Osteocyte (in vitro differentiated cells): ENCODE measurements around the gene EIF2B4. TPM values are rescaled to one million over a fixed set of nuclear protein-coding genes. Genes with fewer than 3 reads are reported as not detected.

Source experiments
- DNase-seq: peaks from one replicate; pipeline ENCODE4 v3.0.0; 2021; ENCODE audit warnings: mixed read lengths; ENCODE audit not compliant: unreplicated experiment; ENCODE audit errors: extremely low spot score
- H3K27ac Mint-ChIP-seq: one replicate; pipeline ENCODE4 v1.8.0; 2021; ENCODE audit warnings: mild to moderate bottlenecking, mixed read lengths; ENCODE audit not compliant: unreplicated experiment
- H3K27me3 Mint-ChIP-seq: one replicate; pipeline ENCODE4 v1.8.0; 2021; ENCODE audit warnings: mixed read lengths; ENCODE audit not compliant: unreplicated experiment
- H3K36me3 Mint-ChIP-seq: one replicate; pipeline ENCODE4 v1.8.0; 2021; ENCODE audit warnings: mixed read lengths; ENCODE audit not compliant: unreplicated experiment
- H3K4me1 Mint-ChIP-seq: one replicate; pipeline ENCODE4 v1.8.0; 2021; ENCODE audit warnings: mixed read lengths; ENCODE audit not compliant: unreplicated experiment
- H3K4me3 Mint-ChIP-seq: one replicate; pipeline ENCODE4 v1.8.0; 2021; ENCODE audit warnings: mild to moderate bottlenecking, moderate library complexity, mixed read lengths; ENCODE audit not compliant: unreplicated experiment
- H3K9me3 Mint-ChIP-seq: one replicate; pipeline ENCODE4 v1.8.0; 2021; ENCODE audit warnings: mixed read lengths; ENCODE audit not compliant: unreplicated experiment
- total RNA-seq: library from RNA; stranded (reverse); gene quantifications from 2 replicates; pipeline ENCODE4 v1.2.1, GENCODE V29; 2021
- TF ChIP-seq, protein P1 (sequence below): fragments of 200-600 bp; sonication (generic); IDR thresholded peaks from 2 replicates; pipeline ENCODE4 v1.5.0; 2021; ENCODE audit warnings: antibody characterized with exemption, mild to moderate bottlenecking, moderate library complexity

Gene EIF2B4
- total RNA-seq, 1 donor from 2014 or later: 50.4 TPM

DNA sequence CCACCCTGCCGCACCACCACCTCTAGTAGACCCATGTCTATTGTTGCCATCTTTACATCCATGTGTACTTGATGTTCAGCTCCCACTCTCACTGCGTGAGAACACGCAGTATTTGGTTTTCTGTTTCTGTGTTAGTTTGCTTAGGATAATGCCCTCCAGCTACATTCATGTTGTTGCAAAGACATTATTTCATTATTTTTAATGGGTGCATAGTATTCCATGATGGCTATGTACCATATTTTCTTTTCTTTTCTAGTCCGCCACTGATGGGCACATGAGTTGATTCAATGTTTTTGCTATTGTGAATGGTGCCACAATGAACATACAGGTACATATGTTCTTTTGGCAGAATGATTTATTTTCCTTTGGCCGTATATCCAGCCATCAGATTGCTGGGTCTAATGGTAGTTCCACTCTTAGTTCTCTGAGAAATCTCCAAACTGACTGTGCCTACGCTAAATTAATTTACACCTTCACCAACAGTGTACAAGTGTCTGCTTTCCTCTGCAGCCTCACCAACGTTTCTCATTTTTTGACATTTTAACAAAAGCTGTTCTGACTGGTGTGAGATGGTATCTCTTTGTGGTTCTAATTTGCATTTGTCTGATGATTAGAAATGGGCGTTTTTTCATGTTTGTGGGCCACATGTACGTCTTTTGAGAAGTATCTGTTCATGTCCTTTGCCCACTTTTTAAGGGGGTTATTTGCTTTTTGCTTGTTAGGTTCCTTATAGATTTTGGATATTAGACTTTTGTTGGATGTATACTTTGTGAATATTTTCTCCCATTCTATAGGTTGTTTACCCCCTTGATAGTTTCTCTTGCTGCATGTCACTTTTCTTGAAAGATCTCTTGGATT is 20.9 kb upstream of the EIF2B4 start:
- TF ChIP-seq, protein P1, sequence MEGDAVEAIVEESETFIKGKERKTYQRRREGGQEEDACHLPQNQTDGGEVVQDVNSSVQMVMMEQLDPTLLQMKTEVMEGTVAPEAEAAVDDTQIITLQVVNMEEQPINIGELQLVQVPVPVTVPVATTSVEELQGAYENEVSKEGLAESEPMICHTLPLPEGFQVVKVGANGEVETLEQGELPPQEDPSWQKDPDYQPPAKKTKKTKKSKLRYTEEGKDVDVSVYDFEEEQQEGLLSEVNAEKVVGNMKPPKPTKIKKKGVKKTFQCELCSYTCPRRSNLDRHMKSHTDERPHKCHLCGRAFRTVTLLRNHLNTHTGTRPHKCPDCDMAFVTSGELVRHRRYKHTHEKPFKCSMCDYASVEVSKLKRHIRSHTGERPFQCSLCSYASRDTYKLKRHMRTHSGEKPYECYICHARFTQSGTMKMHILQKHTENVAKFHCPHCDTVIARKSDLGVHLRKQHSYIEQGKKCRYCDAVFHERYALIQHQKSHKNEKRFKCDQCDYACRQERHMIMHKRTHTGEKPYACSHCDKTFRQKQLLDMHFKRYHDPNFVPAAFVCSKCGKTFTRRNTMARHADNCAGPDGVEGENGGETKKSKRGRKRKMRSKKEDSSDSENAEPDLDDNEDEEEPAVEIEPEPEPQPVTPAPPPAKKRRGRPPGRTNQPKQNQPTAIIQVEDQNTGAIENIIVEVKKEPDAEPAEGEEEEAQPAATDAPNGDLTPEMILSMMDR: no peak
- Mint-ChIP-seq H3K36me3 (peaks cover 10% of the 10 kb centered on the region), H3K27ac (no peak overlapping the region), H3K9me3 (no peaks in the 10 kb centered on the region), H3K4me3 (no peak overlapping the region), H3K4me1 (no peaks in the 10 kb centered on the region), H3K27me3 (no peaks in the 10 kb centered on the region)
- no peak for DNase-seq

GRCh38 chr2:27381577-27382181 is 11.5 kb upstream of the EIF2B4 start:
- TF ChIP-seq, protein P1: no peak
- Mint-ChIP-seq H3K4me1 (peaks cover 21% of the 10 kb centered on the region), H3K9me3 (no peaks in the 10 kb centered on the region), H3K27me3 (no peaks in the 10 kb centered on the region), H3K36me3 (peaks cover 13% of the 10 kb centered on the region), H3K27ac (peak overlapping the region; percentile 96), H3K4me3 (peak overlapping the region; percentile 87)
- no peak for DNase-seq

GRCh38 chr2:27380626-27381545 is 10.7 kb upstream of the EIF2B4 start, which contains the start of gene ZNF513:
Gene ZNF513 (minus strand): TSS chr2:27380734. CDS start chr2:27380526, 208 bp downstream.
- H3K4me1 Mint-ChIP-seq: peaks cover 21% of the 10 kb centered on the region
- no peaks in the 10 kb centered on the region for H3K27me3 Mint-ChIP-seq
- TF ChIP-seq, protein P1: no peak
- H3K9me3 Mint-ChIP-seq: no peaks in the 10 kb centered on the region
- peak; percentile 97 for DNase-seq
- peak within 1 kb of the TSS; percentile 96 for H3K27ac Mint-ChIP-seq
- H3K4me3 Mint-ChIP-seq: peak within 1 kb of the TSS; percentile 87
- H3K36me3 Mint-ChIP-seq: peaks cover 16% of the 10 kb centered on the region

GRCh38 chr2:27379836-27380625 is 9.9 kb upstream of the EIF2B4 start:
- H3K27ac Mint-ChIP-seq: peak overlapping the region; percentile 90
- TF ChIP-seq, protein P1: no peak
- H3K27me3 Mint-ChIP-seq: no peaks in the 10 kb centered on the region
- no peaks in the 10 kb centered on the region for H3K9me3 Mint-ChIP-seq
- peaks cover 21% of the 10 kb centered on the region for H3K4me1 Mint-ChIP-seq
- H3K4me3 Mint-ChIP-seq: peak overlapping the region; percentile 87
- H3K36me3 Mint-ChIP-seq: peaks cover 13% of the 10 kb centered on the region
- DNase-seq: no peak
